HuH-7.5 (cell line): ENCODE measurements around the gene AP3B1.
"Not testable (repeated sequence)": the region's sequence is repeated elsewhere in the genome, so short reads cannot be mapped to it uniquely, and the experiment has no call there.

Experiments used
- DNase-seq: peaks from one replicate; pipeline ENCODE4 v3.0.0; 2011; ENCODE audit warnings: low spot score

Gene AP3B1

GRCh38 chr5:78242001-78242400, 52.5 kb downstream of the AP3B1 start:
- no peak for DNase-seq

DNA sequence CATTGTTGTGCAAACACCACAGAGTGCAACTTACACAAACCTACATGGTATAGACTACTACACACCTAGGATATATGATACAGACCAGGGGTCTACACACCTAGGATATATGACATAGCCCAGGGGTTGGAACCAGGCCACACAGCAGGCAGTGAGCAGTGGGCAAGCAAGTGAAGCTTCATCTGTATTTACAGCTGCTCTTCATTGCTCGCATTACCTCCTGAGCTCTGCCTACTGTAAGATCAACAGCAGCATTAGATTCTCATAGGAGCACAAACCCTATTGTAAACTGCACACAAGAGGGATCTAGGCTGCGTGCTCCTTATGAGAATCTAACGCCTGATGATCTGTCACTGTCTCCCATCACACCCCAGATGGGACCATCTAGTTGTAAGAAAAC, 56.6 kb downstream of the AP3B1 start:
- DNase-seq, result no peak

DNA sequence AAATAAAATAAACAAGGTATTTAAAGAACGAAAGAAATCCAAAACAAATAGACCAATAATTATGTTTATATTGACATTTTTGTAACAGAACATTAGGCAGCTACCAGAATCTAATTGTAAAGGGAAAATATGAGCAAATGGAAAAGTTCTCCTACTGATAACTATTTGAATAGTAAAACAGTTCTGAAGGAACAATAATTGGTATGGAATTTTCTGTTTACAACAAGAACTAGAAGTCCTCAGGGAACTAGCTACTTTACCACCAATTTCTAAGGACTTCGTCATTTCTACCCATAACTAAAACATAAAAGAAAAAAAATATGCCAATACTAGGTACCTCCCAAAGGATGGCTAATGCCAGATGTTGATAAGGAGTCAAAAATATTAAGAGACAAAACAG, 58.5 kb downstream of the AP3B1 start:
- DNase-seq, result no peak

GRCh38 chr5:78235289-78235688, 59.2 kb downstream of the AP3B1 start:
- DNase-seq, result no peak

DNA sequence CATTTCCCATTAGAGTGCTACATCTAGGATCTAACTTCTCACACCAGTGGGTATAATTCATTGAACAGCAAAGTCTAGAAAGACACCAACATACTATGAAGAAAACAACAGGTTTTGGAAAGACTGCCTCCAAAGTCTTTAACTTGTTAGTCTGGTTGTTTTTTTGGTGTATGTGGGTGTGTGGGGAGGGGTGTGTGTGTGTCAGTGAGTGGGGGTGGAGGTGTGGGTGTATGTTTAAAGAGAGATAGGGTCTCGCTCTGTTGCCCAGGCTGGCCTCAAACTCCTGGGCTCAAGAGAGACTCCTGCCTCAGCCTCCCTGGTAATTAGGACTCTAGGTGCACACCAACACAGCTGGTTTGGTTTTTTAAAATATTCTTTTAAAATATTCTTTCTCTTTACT, 59.7 kb downstream of the AP3B1 start:
- DNase-seq, result no peak

DNA sequence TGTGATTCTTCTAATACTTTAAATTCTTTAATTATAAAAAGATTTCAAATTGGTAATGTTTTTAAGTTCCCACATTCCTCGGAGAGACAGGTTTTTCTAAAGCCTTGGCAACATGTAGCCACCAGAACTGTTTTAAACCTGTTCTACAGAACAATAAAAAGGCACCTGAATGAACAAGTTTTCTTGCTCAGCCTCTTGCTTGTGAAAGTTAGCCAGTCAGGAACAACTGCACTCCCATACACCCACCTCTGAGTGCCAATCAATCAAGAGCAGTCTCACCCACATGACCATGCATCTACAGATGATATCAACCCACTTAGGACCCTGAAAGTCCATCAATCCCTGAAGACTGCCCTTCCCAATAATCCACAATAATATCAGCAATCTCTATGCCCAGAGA, 62.3 kb downstream of the AP3B1 start:
- no peak for DNase-seq

DNA sequence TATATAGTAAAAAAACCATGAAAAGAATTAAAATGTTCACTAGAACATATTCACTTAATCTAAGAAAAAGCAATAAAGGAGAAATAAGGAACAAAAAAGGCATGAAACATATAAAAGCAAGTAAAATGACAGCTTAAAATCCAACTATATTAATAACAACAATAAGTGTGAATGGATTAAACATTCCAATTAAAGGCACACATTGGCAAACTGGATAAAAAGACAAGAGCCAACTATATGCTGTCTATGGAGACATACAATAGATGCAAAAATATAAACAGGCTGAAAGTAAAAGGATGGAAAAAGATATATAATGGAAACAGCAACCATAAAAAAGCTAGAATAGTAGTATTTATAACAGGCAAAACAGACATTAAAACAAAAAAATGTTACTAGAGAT, 70.1 kb downstream of the AP3B1 start:
- no peak for DNase-seq

DNA sequence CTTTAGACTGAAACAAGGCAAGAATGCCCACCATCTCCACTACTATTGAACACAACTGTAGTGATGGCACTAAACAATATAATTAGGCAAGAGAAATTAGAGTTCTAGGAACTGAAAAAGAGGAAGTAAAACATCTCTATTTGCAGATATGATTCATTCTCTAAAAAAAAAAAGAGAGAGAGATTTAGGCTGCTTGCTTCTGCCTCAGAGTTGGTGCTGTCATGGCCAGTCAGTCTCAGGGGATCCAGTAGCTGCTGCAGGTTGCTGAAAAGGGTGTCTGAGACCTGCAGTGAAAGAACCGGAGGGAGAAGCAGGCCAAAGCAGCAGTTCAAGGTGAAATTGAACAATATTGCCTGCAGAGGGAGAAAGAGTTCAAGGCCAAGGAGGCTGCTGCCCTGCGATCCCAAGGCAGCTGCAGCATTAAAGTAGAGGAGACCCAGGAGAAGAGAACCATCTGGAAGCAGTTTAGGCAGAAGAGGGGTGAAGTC, 72.5 kb downstream of the AP3B1 start:
- no peak for DNase-seq

DNA sequence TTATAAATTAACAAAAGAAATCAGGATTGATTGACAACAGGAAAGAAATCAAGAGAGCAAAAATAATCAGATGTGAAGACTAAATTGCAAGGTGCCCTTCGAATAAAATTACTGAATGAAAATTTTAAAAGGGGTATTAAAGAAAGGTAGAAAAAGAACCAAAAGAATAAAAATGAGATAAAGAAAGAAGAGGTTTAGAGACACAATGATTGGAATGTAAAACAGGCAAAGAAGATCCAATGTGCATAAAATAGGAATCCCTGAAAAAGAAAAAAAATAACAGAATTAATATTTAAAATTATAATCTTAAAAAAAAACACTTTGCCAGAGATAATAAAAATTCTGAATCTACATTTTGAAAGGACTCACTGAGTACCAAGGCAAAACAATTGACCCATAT, 73.0 kb downstream of the AP3B1 start:
- DNase-seq, result no peak

DNA sequence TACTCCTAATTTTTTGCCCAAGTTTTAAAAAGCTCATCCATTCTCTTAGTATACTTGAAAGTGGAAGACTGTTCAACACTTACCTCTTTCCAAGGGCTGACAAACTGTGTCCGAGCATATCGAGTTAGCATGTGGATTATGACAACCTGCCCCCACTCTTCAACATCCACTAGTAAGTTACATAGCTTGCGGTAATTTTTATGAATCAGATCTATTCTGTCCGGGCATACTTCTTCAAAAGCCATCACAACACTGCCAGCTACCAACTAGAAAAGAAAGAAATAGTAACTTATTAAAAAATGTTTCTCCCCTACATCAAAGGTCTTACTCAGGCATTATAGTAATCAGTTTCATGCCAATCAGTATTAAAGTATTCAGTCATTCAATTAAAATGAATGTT, 78.5 kb downstream of the AP3B1 start:
- DNase-seq, result no peak

GRCh38 chr5:78215565-78215964, 78.9 kb downstream of the AP3B1 start:
- no peak for DNase-seq

- DNase-seq, result no peak
Observed at GRCh38 chr5:78213799-78214198, 80.7 kb downstream of the AP3B1 start.

DNA sequence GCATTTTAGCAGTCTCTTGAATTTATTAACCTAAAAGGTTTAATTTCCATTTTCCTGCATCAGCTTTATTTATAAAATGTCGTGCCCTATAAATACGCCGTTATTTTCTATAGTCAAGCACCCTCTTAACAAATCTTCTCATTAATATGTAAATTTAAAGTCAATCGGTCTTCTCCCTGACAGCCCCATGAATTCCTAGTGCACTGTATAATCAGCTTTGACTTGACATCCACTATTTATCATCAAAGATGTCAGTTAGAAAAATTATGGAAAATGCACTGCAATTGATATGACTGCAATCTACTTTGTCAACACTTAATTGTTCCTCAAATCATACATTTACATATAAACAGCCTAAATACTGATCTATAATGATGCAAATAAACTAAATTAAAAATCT, 83.4 kb downstream of the AP3B1 start:
- DNase-seq, result no peak

- DNase-seq, result no peak
Observed at GRCh38 chr5:78204241-78204640, 90.3 kb downstream of the AP3B1 start.

DNA sequence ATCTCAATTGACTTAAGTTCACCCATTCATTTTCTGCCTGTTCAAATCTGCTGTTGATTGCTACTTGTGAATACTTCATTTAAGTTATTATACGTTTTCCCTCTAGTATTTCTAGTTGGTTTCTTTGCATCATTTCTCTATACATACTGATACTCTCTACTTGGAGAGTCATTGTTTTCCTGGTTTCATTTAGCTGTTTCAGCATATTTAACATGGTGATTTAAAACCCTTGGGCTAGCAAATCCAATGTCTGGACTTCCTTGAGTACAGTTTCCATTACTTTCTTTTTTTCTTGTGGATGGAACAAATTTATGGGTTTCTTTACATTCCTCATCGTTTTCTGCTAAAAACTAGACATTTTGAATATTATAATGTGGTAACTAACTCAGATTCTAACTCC, 90.7 kb downstream of the AP3B1 start:
- no peak for DNase-seq

GRCh38 chr5:78190402-78190801, 104.1 kb downstream of the AP3B1 start:
- no peak for DNase-seq

DNA sequence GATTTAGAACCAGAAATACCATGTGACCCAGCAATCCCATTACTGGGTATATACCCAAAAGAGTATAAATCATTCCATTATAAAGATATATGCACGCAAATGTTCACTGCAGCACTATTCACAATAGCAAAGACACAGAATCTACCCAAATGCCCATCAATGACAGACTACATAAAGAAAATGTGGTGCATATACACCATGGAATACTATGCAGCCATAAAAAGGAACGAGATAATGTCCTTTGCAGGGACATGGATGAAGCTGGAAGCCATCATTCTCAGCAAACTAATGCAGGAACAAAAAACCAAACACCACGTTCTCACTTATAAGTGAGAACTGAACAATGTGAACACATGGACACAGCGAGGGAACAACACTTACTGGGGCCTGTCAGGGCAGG, 105.8 kb downstream of the AP3B1 start:
- DNase-seq, result not testable (repeated sequence)

DNA sequence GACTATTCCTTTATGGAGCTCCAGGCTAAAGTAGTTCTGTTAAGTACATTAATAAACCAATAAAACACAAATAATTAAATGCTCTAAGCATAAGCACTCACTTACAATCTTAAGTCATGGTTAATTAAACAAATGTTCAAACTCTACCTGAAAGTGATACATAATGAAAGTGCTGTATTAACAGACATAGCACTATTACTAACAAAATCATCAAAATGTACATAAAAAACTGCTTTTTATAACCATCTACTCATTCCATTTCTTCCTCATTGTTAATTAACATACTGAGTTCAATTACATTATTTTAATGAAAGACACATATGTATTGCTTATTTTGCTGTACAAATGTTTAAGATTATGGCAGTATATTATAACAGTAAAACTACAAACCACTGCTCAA, 107.3 kb downstream of the AP3B1 start:
- DNase-seq, result no peak

DNA sequence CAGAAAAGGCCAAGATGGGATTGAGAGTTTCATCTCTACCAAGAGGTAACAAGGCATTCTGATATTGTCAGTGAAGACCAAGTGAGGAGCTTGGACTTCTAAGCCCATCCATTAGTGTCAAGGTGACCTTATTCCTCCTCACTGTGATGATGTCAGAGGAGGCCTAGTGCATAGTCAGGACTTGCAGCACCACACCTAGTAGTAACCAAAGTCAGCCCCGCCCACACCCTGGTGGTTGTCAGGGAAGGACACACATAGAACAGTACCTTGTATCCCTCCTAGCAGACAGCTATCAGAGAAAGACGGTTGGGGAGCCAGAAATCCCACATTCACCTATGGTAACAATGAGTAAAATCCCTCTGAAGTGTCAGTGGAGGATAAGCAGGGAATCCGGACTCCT, 111.7 kb downstream of the AP3B1 start:
- no peak for DNase-seq

GRCh38 chr5:78178356-78178755, 116.1 kb downstream of the AP3B1 start:
- DNase-seq, result no peak

- not testable (repeated sequence) for DNase-seq
Observed at GRCh38 chr5:78170335-78170734, 124.2 kb downstream of the AP3B1 start.

DNA sequence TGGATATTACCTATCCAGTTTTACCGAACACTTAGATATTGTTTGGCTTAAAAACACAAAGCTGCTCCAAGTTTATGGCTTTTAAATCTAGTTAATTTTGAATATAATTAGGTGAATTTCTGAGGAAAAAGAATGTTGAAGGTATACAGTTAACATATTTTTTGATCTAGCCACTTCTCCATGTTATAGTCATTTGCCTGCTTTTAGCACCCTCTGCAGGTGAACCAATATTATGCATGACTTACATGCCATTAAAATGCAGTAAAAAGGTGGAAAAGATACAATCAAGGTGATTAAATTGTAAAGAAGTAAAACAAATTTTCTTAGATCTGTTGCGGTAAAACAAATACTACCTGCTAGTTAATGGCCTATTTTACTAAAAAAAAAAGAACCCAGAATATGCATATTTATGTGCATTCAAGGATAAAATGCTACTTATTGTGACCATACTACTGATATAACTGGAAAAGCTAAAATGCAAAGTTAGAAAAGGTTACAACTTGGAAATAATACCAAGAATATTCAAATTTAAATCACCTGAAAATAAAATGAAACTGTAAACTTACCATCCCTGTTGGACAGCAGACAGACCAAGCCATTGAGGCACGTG, 132.1 kb downstream of the AP3B1 start:
- peak; percentile 8 for DNase-seq

- DNase-seq, result no peak
Observed at GRCh38 chr5:78157001-78157400, 137.5 kb downstream of the AP3B1 start.

DNA sequence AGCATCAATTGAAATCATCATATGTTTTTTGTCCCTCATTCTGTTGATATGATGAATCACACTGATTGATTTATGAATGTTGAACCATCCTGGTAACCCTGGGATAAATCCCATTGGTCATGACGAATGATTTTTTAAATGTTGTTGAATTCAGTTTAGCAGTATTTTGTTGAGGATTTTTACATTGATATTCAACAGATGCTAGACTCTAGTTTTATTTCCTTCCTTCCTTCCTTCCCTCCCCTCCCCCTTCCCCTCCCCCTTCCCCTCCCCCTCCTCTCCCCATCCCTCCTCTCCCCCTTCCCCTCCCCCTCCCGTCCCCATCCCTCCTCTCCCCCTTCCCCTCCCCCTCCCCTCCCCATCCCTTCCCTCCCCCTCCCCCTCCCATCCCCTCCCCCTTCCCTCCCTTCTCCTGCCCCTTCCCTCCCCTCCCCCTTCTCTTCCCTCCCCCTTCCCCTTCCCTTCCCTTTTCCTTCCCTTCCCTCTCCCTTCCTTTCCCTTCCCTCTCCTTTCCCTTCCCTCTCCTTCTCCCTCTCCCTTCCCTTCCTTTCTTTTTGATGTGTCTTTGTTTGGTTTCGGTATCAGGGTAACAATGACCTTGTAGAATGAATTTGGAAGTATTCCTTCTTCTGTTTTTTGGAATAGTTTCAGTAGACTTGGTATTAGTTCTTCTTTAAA, 142.8 kb downstream of the AP3B1 start:
- no peak for DNase-seq
